HG03196 (cell line): ENCODE data around the gene ZNF195.
"Not testable (repeated sequence)": the region's sequence is repeated elsewhere in the genome, so short reads cannot be mapped to it uniquely, and the experiment has no call there.

Experiments
- ATAC-seq: cut with Tn5 transposase; IDR thresholded peaks from one replicate; pipeline ENCODE4 v1.9.1; 2021; ENCODE audit not compliant: unreplicated experiment

The ZNF195 gene

GRCh38 chr11:3378426-3379423, at the start of gene ZNF195:
TSS of gene ZNF195 (minus strand) at chr11:3379146. CDS start at chr11:3379040, 106 bp downstream.
- peak; percentile 99 for ATAC-seq

GRCh38 chr11:3428076-3428475, 49.1 kb upstream of the ZNF195 start:
- not testable (repeated sequence) for ATAC-seq

GRCh38 chr11:3426541-3426940, 47.6 kb upstream of the ZNF195 start:
- ATAC-seq = not testable (repeated sequence)

GRCh38 chr11:3423928-3424327, 45.0 kb upstream of the ZNF195 start:
- ATAC-seq = not testable (repeated sequence)

GRCh38 chr11:3423138-3423731, 44.3 kb upstream of the ZNF195 start:
- ATAC-seq = not testable (repeated sequence)

- peak; percentile 96 for ATAC-seq
Measured at GRCh38 chr11:3422380-3423137, 43.6 kb upstream of the ZNF195 start.

GRCh38 chr11:3421608-3422379, 42.8 kb upstream of the ZNF195 start:
- ATAC-seq = not testable (repeated sequence)

GRCh38 chr11:3420281-3421042, 41.5 kb upstream of the ZNF195 start:
- ATAC-seq = not testable (repeated sequence)

- not testable (repeated sequence) for ATAC-seq
Measured at GRCh38 chr11:3419496-3419895, 40.5 kb upstream of the ZNF195 start.

- not testable (repeated sequence) for ATAC-seq
Measured at GRCh38 chr11:3417047-3417446, 38.1 kb upstream of the ZNF195 start.

GRCh38 chr11:3415301-3415700, 36.4 kb upstream of the ZNF195 start:
- ATAC-seq = not testable (repeated sequence)

- not testable (repeated sequence) for ATAC-seq
Measured at GRCh38 chr11:3413666-3414065, 34.7 kb upstream of the ZNF195 start.

GRCh38 chr11:3412837-3413236, 33.9 kb upstream of the ZNF195 start:
- ATAC-seq = no peak

GRCh38 chr11:3408722-3409121, 29.8 kb upstream of the ZNF195 start:
- not testable (repeated sequence) for ATAC-seq

- ATAC-seq = not testable (repeated sequence)
Measured at GRCh38 chr11:3408058-3408605, 29.2 kb upstream of the ZNF195 start.

GRCh38 chr11:3406937-3407336, 28.0 kb upstream of the ZNF195 start:
- ATAC-seq = not testable (repeated sequence)

GRCh38 chr11:3406223-3406875, 27.4 kb upstream of the ZNF195 start:
- ATAC-seq = not testable (repeated sequence)

GRCh38 chr11:3404076-3404925, 25.4 kb upstream of the ZNF195 start:
- ATAC-seq = not testable (repeated sequence)
